ENCODE measurements around the gene NOS3. TPM values are rescaled to one million over a fixed set of nuclear protein-coding genes. Genes with fewer than 3 reads are reported as not detected.

The NOS3 gene
- total and polyA plus RNA-seq, 2 of the 13 experiments (the other 11 are each of a cell fraction or from before 2014, with no cell fraction given) = 3.7 to 7.5 TPM

DNA sequence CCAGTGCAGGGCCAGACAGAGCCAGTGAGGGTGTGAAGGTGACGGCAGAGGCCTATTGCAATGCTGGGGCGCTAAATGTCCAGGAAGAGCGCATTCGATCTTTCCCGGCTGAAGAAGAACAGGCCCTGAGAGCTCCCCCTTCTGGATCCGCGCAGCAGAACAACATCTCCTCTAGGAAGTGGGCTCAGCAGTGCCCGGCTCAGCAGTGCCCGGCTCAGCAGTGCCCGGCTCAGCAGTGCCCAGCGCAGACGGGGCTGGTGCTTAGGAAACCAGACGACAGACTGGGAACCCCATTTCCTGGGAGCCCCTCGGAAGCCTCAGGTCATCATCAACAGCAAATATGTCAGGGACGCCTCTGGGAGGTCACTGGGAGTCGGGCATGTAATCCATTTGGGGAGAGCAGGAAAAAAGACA, 4.7 kb upstream of the NOS3 start (continued):
- TF ChIP-seq, protein P1, sequence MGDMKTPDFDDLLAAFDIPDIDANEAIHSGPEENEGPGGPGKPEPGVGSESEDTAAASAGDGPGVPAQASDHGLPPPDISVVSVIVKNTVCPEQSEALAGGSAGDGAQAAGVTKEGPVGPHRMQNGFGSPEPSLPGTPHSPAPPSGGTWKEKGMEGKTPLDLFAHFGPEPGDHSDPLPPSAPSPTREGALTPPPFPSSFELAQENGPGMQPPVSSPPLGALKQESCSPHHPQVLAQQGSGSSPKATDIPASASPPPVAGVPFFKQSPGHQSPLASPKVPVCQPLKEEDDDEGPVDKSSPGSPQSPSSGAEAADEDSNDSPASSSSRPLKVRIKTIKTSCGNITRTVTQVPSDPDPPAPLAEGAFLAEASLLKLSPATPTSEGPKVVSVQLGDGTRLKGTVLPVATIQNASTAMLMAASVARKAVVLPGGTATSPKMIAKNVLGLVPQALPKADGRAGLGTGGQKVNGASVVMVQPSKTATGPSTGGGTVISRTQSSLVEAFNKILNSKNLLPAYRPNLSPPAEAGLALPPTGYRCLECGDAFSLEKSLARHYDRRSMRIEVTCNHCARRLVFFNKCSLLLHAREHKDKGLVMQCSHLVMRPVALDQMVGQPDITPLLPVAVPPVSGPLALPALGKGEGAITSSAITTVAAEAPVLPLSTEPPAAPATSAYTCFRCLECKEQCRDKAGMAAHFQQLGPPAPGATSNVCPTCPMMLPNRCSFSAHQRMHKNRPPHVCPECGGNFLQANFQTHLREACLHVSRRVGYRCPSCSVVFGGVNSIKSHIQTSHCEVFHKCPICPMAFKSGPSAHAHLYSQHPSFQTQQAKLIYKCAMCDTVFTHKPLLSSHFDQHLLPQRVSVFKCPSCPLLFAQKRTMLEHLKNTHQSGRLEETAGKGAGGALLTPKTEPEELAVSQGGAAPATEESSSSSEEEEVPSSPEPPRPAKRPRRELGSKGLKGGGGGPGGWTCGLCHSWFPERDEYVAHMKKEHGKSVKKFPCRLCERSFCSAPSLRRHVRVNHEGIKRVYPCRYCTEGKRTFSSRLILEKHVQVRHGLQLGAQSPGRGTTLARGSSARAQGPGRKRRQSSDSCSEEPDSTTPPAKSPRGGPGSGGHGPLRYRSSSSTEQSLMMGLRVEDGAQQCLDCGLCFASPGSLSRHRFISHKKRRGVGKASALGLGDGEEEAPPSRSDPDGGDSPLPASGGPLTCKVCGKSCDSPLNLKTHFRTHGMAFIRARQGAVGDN (CRISPR knock-in tag; IDR thresholded peaks at IDR 0.05) = 0 out of 2 replicates have a peak, but pooled peaks have one; percentile 10
- TF ChIP-seq ZNF331 (CRISPR knock-in tag; IDR thresholded peaks at IDR 0.05) = peak; percentile 65
- TF ChIP-seq, protein P2, sequence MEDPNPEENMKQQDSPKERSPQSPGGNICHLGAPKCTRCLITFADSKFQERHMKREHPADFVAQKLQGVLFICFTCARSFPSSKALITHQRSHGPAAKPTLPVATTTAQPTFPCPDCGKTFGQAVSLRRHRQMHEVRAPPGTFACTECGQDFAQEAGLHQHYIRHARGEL (CRISPR knock-in tag; IDR thresholded peaks at IDR 0.05) = no peak
- TF ChIP-seq MIER2 (CRISPR knock-in tag; IDR thresholded peaks at IDR 0.05) = peak; percentile 88
- no peak for TF ChIP-seq TGIF2 (CRISPR knock-in tag; IDR thresholded peaks at IDR 0.05)

DNA sequence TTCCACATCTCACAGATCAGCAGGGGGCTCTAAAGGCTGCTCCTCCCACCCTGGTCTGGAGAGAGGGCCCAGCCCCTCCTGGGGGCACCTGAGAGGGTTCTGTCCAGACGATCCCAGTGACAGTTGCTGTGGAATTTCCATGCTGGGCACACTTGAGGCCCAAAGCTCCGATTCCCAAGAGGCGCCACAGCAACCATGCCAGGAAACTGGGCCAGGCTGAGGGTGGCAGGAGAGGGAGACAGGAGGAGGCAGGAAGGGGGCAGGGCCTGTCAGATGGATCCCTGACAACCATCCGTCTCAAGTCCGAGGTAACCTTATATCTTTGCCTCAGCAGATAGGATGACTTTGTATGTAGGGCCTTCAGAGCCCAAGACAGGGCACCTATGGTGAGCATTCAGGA, 4.3 kb upstream of the NOS3 start:
- H3K27me3 ChIP-seq (ENCODE audit: control insufficient read depth in 1 of 2, insufficient read depth in 2 of 2, low read length in 2 of 2) = peaks cover 2 to 43% of the 10 kb centered on the region in 2 experiments; a peak in 4 of 5 replicates
- no peaks in the 10 kb centered on the region for H3K9me3 ChIP-seq (ENCODE audit: low read length)
- in situ Hi-C loops (cut with HindIII; ENCODE audit: extremely low pct_ligation_motif_present, low pct_unique_long_range_greater_than_20kb) (loop anchor here (5.0 kb wide), 1 partner anchor 89 kb away; no protein-coding TSS in a partner anchor), intact Hi-C loops (cut with micrococcal nuclease; ENCODE audit: unreplicated experiment) (loop anchor here (1.0 to 2.0 kb wide), 2 partner anchors 23 to 208 kb away; no protein-coding TSS in a partner anchor)
- H3K27ac ChIP-seq (ENCODE audit: extremely low read length, insufficient read depth, low read length) = no peak overlapping the region
- H3K9ac ChIP-seq (ENCODE audit: insufficient read depth, low read depth, low read length) = no peak overlapping the region
- H3K4me1 ChIP-seq (ENCODE audit: insufficient read depth, low read length) = no peaks in the 10 kb centered on the region
- no peaks in the 10 kb centered on the region for H3K36me3 ChIP-seq (replicated peaks in 1 of 2; ENCODE audit: control insufficient read depth in 1 of 2, insufficient read depth in 2 of 2, low read length in 2 of 2)
- FAIRE-seq (no peak), ATAC-seq (no peak), DNase-seq (ENCODE audit: low spot score) (no peak)
- no peaks in the 10 kb centered on the region for H3K79me2 ChIP-seq (ENCODE audit: insufficient read depth, low read length)
- ChIA-PET POLR2A (no interaction called here), CTCF (ENCODE audit: low intra/inter-chr PET ratio, low total read pairs) (interaction anchor here (1.1 to 1.8 kb wide), 3 partner anchors 23 to 88 kb away, joined by 3 to 13 read pairs (median 3); no protein-coding TSS in a partner anchor)
- H4K20me1 ChIP-seq (ENCODE audit: insufficient read depth, low read length) = 0 out of 2 replicates have a peak, but pooled peaks cover 5% of the 10 kb centered on the region
- H2AFZ ChIP-seq (ENCODE audit: low read length) = no peak overlapping the region
- BruUV-seq (replicated peaks) = no TSS peak
- no peak overlapping the region for H3K4me2 ChIP-seq (ENCODE audit: low read depth, low read length)
- WGBS (ENCODE audit: low lambda C conversion rate) = no CpG with 5 or more reads among the region's 5 CpGs
- TF ChIP-seq ZNF607 (CRISPR knock-in tag; IDR thresholded peaks at IDR 0.05; ENCODE audit: borderline replicate concordance) (no peak), HNRNPUL1 (IDR thresholded peaks at IDR 0.05; ENCODE audit: low read depth, low read length) (no peak)
- no peak overlapping the region for H3K4me3 ChIP-seq (replicated peaks in 1 of 3; ENCODE audit: insufficient read depth in 1 of 3, low read depth in 2 of 3, low read length in 3 of 3)
